ENCODE results near the gene C1QTNF9.
"Not testable (repeated sequence)": the region's sequence is repeated elsewhere in the genome, so short reads cannot be mapped to it uniquely, and the experiment has no call there.

The C1QTNF9 gene

DNA sequence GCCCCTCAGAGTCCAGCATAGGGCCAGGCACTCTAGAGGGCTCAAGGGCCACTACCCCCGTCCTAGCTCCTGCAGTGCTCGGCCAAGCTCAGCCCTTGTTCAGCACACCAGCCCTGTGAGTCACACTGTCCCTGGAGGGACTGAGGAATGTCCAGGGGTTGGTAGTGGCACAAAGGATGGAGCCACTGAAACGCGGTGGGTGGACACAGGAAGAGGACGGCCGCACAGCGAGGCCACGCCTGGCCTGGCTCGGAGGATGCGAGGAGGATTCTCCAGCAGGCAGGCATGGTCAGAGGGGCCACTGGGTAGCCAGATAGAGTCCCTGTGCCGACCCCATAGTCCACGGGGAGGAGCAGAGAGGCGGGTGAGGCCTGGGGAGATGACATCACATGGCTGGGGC, 45.7 kb downstream of the C1QTNF9 start:
- TF ChIP-seq CTCF (IDR thresholded peaks at IDR 0.05; ENCODE audit: insufficient read depth, low read depth, low read length, missing control alignments): no peak
- no peak for DNase-seq (ENCODE audit: low read depth)
- H3K4me3 ChIP-seq (ENCODE audit: low read length): no peak overlapping the region

DNA sequence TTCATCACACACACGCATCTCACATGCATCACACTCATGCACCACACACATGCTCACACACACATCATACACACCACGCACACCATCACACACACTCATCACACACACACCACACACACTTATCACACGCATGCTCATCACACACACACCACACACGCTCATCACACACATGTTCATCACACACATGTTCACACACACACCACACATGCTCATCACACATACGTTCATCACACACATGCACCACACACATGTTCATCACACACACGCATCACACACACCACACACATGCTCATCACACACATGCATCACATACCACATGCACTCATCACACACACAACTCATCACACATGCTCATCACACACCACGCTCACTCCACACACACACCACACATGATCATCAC, 46.9 kb downstream of the C1QTNF9 start:
- H3K4me3 ChIP-seq (ENCODE audit: low read length): no peak overlapping the region
- TF ChIP-seq CTCF (IDR thresholded peaks at IDR 0.05; ENCODE audit: insufficient read depth, low read depth, low read length, missing control alignments): no peak
- DNase-seq (ENCODE audit: low read depth): no peak

- DNase-seq (ENCODE audit: low read depth): no peak
- no peak overlapping the region for H3K4me3 ChIP-seq (ENCODE audit: low read length)
- TF ChIP-seq CTCF (IDR thresholded peaks at IDR 0.05; ENCODE audit: insufficient read depth, low read depth, low read length, missing control alignments): no peak
Observed at GRCh38 chr13:24356837-24357236, 47.5 kb downstream of the C1QTNF9 start.

- TF ChIP-seq CTCF (IDR thresholded peaks at IDR 0.05; ENCODE audit: insufficient read depth, low read depth, low read length, missing control alignments): no peak
- no peak overlapping the region for H3K4me3 ChIP-seq (ENCODE audit: low read length)
- DNase-seq (ENCODE audit: low read depth): no peak
Observed at GRCh38 chr13:24357756-24358155, 48.4 kb downstream of the C1QTNF9 start.

DNA sequence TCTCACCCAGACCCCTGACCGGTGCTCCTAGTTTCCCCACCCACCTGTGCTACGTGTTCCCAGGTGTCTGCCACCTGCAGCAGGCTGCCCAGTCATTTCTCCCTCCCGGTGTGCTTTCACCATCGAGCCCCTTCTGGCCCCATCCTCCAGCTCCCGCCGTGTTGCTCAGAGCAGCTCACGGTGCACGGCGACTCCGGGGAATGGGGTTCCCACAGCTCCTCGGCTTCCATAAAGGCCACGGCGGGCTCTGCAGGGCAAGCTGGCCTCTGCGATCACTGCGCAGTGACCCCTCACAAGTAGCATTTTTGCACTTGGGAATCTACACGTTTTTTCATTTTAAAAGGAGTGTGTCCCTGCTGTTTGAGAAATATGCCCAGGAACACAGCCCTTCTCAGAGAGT, 49.5 kb downstream of the C1QTNF9 start:
- DNase-seq (ENCODE audit: low read depth); H3K4me3 ChIP-seq (ENCODE audit: low read length): not testable (repeated sequence)

- not testable (repeated sequence) for H3K4me3 ChIP-seq (ENCODE audit: low read length); DNase-seq (ENCODE audit: low read depth)
Observed at GRCh38 chr13:24359252-24359651, 49.9 kb downstream of the C1QTNF9 start.

- no peak for DNase-seq (ENCODE audit: low read depth)
- no peak overlapping the region for H3K4me3 ChIP-seq (ENCODE audit: low read length)
- TF ChIP-seq CTCF (IDR thresholded peaks at IDR 0.05; ENCODE audit: insufficient read depth, low read depth, low read length, missing control alignments): no peak
Observed at GRCh38 chr13:24360106-24360505, 50.7 kb downstream of the C1QTNF9 start.

DNA sequence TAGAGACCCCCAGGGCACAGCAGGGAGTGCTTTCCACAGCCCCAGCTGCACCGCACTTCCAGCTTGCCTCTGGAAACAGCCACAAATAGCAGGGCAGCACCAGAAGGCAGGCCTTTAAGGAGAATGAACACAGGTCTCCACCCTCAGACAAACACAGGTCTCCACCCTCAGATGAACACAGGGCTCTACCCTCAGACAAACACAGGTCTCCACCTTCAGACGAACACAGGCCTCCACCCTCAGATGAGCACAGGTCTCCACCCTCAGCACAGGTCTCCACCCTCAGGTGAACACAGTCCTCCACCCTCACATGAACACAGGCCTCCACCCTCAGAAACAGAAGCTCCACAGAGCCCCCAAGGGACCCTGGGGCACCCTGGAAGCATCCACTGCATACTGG, 51.7 kb downstream of the C1QTNF9 start:
- DNase-seq (ENCODE audit: low read depth): no peak
- H3K4me3 ChIP-seq (ENCODE audit: low read length): no peak overlapping the region
- no peak for TF ChIP-seq CTCF (IDR thresholded peaks at IDR 0.05; ENCODE audit: insufficient read depth, low read depth, low read length, missing control alignments)

Data from epithelial cell of esophagus (primary cell).